NCI-H345 treated with DMSO at 0.1 percent for 48 hours (cell line): ENCODE results near the gene NFYC.

ENCODE experiments used
- DNase-seq: peaks from one replicate; lab custom pipeline; 2025; ENCODE audit not compliant: unreplicated experiment; lab: John Stamatoyannopoulos, UW

NFYC gene

DNA sequence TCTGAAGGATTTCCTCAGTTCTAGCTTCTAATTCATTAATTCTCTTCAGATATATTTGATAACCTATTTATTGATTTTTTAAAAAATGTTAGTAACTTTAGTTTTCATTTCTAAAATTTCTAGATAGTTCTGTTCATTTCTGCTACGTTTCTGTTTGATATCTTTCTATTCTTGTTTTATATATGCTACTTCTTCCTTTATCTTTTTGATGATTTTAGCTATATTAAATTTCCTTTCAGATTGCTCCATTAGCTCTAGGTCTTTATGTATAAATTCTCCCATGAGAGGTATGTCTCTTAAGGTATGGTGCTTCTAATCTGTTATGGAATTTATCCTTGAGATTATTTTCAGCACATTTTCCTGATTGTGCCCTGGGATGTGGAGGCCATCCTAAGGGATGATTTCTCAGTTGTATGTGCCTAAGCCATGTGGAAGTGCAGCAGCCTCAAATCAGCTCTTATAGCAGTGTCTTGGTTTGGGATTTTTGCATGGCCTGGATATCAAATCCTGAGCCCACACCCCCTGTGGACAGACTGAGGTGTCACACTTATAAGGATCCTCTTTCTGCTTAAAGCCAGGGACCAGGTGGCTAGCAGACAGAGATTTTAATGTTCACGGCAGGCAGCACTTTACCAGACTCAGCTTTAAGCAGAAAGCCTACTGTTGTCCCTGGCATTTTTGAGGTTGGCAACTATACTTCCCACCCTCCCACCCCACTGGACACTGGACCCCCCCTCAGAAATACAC is 85.9 kb downstream of the NFYC start:
- no peak for DNase-seq

- DNase-seq = no peak
Measured at GRCh38 chr1:40780678-40781607, 89.4 kb downstream of the NFYC start.

- DNase-seq = no peak
Measured at GRCh38 chr1:40781608-40781971, 90.1 kb downstream of the NFYC start.

DNA sequence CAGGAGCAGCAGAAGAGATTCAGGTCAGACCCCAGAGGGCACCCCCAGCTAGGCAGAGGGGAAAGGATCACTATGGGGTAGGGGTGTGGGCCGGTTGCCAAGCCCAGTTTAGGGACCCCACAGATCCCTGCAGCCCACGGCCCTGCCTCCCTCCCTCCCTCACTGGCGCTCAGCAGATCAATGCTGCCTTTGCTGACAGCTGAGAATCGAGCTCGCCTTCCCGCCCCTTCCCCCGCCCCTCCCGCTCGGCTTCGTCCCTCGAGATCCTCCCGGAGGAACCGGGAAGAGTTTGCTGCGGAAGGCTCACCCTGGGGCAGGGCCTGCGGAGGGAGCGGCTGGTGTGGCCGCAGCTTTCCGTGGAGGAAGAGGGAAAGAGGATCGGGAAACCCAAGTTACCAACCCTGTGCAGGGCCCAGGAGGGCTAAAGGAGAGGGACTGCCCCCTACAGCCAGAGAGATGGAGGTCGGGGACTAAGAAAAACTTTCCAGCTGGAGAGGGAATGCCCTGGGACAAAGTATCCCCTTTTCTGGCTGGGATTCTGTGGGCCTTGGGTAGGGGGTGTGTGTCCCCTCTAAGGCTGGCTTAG is 91.0 kb downstream of the NFYC start:
- DNase-seq = no peak

DNA sequence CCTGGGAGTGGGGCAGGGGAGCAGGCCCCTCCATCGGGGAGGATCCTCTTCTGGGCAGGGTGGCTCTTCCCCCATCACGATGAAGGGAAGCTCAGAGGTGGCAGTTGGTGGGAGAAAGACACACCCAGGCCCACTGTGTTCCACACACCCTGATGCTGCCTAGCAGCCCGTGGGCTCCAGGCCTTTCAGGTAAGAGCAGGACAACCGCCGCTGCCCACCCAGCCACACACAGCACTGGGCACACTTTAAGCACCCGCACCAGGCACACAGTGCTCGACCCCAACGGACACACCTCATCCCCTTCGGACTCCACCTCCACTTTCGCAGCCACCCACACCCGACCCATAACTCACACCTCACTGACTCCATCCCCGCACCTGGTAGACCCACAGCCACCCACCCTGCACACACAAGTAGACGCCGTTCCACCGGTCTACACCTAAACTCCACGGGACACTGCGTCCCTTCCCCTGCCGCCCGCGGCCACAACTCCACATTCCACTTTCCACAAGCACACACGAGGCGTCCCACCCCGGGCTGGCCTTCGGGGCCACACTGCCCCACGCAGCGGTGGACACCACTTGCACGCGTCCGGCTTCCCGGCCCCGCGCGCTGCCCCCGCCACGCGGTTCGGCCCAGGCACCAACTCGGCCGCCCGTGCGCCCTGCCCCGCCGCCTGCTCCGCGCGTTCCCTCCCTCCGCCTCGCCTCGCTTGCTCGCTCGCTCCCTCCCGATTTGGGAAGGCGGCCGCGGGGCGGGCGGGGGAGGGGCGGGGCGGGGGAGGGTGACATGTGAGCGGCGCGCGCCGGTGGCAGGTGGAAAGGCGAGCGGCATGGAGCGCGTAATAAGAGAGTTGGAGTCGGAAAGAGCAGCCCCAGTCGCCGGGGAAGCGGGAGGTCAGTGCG is 91.7 kb downstream of the NFYC start, which contains the start of gene KCNQ4:
Gene KCNQ4 (plus strand): TSS at position 787 of the 905 bp plus-strand sequence. CDS start 307 bp downstream, outside the sequence.
- DNase-seq = peak; percentile 11

DNA sequence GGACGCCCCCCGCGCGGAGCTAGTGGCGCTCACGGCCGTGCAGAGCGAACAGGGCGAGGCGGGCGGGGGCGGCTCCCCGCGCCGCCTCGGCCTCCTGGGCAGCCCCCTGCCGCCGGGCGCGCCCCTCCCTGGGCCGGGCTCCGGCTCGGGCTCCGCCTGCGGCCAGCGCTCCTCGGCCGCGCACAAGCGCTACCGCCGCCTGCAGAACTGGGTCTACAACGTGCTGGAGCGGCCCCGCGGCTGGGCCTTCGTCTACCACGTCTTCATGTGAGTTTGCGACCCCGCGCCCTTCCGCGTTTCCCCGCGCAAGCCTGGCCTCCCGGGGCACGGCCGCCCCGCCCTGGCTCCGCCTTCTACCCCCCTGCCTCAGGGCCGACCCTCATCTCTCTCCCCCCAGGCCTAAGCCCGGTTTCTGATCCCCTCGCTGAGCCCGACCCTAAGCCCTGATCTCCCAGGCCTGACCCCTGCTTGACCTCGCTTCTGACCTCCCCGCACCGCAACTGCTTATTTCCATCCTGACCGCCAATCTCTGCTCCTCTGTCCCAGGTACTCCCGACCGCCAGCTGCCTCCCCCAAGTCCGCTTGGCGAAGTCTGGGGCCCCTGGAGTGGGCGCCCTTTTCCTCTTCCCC is 92.8 kb downstream of the NFYC start:
- DNase-seq = no peak

DNA sequence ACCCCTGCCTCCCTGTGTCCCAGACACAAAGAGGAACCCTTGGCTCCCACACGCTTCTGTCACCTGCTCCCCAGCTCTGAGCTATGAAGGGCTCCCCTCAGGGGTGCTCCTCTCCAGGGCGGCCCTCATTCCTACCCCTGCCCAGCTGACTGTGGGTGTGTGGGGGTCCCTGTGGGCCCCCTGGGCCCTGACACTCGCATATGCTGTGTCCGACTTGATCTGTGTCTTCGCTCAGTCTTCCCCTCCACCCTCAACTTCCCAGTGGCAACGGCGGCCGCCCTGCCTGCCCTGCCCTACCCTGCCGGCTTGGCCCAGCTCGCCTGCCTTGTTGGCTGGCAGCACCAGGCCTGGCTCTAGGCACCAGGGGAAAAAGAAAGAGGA is 93.3 kb downstream of the NFYC start:
- DNase-seq = no peak

- DNase-seq = no peak
Measured at GRCh38 chr1:40785446-40785845, 93.9 kb downstream of the NFYC start.

- no peak for DNase-seq
Measured at GRCh38 chr1:40786171-40786994, 94.9 kb downstream of the NFYC start.

- DNase-seq = no peak
Measured at GRCh38 chr1:40786995-40787705, 95.6 kb downstream of the NFYC start.

GRCh38 chr1:40787737-40788560 is 96.4 kb downstream of the NFYC start:
- DNase-seq = no peak

DNA sequence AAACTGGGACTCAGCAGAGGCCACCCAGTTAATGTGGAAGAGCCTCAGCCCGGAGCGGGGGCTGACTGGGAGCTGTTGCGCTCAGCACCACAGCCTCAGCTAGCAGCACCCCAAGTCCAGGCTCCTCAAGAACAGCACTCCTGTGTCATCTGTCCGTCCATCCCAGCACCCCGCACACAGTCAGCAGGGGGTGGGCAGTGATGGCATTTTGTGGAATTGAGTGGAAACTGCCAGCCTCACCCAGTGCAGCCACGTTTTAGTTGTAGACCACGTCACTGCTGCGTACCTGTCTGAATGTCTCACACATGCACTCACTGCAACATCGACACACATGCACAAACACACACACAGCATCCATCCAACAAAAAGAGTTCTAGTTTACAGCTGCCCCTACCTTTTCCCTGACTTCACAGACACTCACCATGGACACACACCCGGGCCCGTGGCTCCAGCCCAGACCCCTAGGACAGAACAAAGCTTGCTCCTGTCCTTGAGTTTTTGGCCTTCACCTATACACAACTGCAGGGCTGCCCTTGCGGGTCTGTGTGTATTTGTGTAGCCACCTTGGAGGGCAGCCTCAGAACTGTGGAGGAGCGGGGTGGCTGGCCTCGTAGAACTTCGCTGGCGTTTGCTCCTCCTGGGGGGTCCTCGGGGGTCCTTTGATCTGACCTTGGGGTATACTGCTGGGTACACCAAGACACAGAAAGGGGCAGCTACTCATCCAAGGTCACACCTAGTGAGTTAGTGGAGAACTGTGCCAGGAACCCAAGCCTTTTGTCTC is 97.2 kb downstream of the NFYC start:
- no peak for DNase-seq

DNA sequence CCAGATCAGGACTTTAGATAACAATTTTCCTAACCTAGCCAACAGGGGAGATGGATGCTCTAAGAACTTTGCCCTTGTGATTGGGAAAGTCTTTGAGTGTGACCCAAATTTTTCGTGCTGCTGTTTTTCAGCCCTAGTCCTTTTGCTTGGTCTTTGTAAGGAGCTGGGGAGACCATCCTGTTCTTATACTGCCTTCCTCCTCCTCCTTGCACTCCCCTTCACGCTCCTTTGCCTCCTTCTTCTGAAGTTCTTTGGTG is 97.8 kb downstream of the NFYC start:
- no peak for DNase-seq

GRCh38 chr1:40789661-40790430 is 98.3 kb downstream of the NFYC start:
- no peak for DNase-seq

- DNase-seq = no peak
Measured at GRCh38 chr1:40792036-40792435, 100.5 kb downstream of the NFYC start.

- DNase-seq = no peak
Measured at GRCh38 chr1:40793617-40794016, 102.1 kb downstream of the NFYC start.

GRCh38 chr1:40794048-40794447 is 102.5 kb downstream of the NFYC start:
- no peak for DNase-seq
